SK-N-SH (cell line): ENCODE data around the gene PTCRA. TPM values are rescaled to one million over a fixed set of nuclear protein-coding genes. Genes with fewer than 3 reads are reported as not detected.

Experiments
- CTCF ChIA-PET: fragments of 300-600, 350-600 bp; formaldehyde crosslinking; extraction: SDS; loops from one replicate; lab custom pipeline; 2021; lab: Yijun Ruan, JAX
- POLR2A ChIA-PET: fragments of 350-600 bp; sonication (Branson Sonifier 250); formaldehyde crosslinking; extraction: SDS; loops from one replicate; lab custom pipeline; 2020; ENCODE audit warnings: antibody characterized with exemption, inconsistent platforms; lab: Yijun Ruan, JAX
- DNase-seq: peaks from one replicate; pipeline ENCODE4 v3.0.0; 2012
- H2AFZ ChIP-seq: fragments of 200-600 bp; sonication (generic); 2 replicates; pipeline ENCODE4 v1.8.1; 2016; ENCODE audit warnings: antibody characterized with exemption, mild to moderate bottlenecking, low read depth
- H3F3A ChIP-seq: fragments of 200-600 bp; sonication (generic); replicated peaks from 2 replicates; pipeline ENCODE3; 2016; ENCODE audit warnings: antibody characterized with exemption, mild to moderate bottlenecking; ENCODE audit not compliant: insufficient read depth
- H3K27ac ChIP-seq, 2 experiments: fragments of 200-500 bp in 1 of 2; fragments of 200-600 bp in 1 of 2; sonication (Bioruptor generic) in 1 of 2; sonication (generic), shearing (Covaris generic) in 1 of 2; 2 replicates each; pipeline versions ENCODE4 v1.5.1 to v1.6.1; 2014 to 2016; ENCODE audit warnings: low read depth in 2 of 2, inconsistent platforms in 1 of 2, low read length in 1 of 2, mild to moderate bottlenecking in 1 of 2, mixed read lengths in 1 of 2
- H3K27me3 ChIP-seq: fragments of 200-600 bp; sonication (generic), shearing (Covaris generic); 2 replicates; pipeline ENCODE4 v1.6.1; 2016; ENCODE audit warnings: mixed run types; ENCODE audit not compliant: insufficient read depth
- H3K36me3 ChIP-seq, 2 experiments: fragments of 200-500 bp in 1 of 2; fragments of 200-600 bp in 1 of 2; sonication (Bioruptor generic) in 1 of 2; sonication (generic) in 1 of 2; replicated peaks in 1 of 2; 2 replicates each; pipeline versions ENCODE3 to v1.5.1; 2014 to 2016; ENCODE audit warnings: low read length in 1 of 2, mild to moderate bottlenecking in 1 of 2; ENCODE audit not compliant: insufficient read depth in 2 of 2, control insufficient read depth in 1 of 2
- H3K4me1 ChIP-seq, 2 experiments: fragments of 200-500 bp in 1 of 2; fragments of 200-600 bp in 1 of 2; sonication (Bioruptor generic) in 1 of 2; sonication (generic), shearing (Covaris generic) in 1 of 2; 2 replicates each; pipeline versions ENCODE4 v1.5.1 to v1.6.1; 2014 to 2016; ENCODE audit warnings: low read depth in 1 of 2, low read length in 1 of 2, mixed run types in 1 of 2; ENCODE audit not compliant: insufficient read depth in 2 of 2, control insufficient read depth in 1 of 2
- H3K4me2 ChIP-seq: fragments of 200-600 bp; sonication (generic), shearing (Covaris generic); 2 replicates; pipeline ENCODE4 v1.6.1; 2017; ENCODE audit warnings: mixed run types
- H3K4me3 ChIP-seq, 2 experiments: fragments of 200-500 bp in 1 of 2; fragments of 200-600 bp in 1 of 2; sonication (Bioruptor generic) in 1 of 2; sonication (generic), shearing (Covaris generic) in 1 of 2; 2 replicates each; pipeline versions ENCODE4 v1.5.1 to v1.8.1; 2014 to 2016; ENCODE audit warnings: low read depth in 2 of 2, inconsistent platforms in 1 of 2, low read length in 1 of 2, mild to moderate bottlenecking in 1 of 2, mixed read lengths in 1 of 2, moderate library complexity in 1 of 2
- H3K79me2 ChIP-seq: fragments of 200-600 bp; sonication (generic); 2 replicates; pipeline ENCODE4 v1.8.1; 2017; ENCODE audit warnings: mild to moderate bottlenecking; ENCODE audit not compliant: insufficient read depth
- H3K9ac ChIP-seq: fragments of 200-600 bp; sonication (generic); 2 replicates; pipeline ENCODE4 v1.6.1; 2017; ENCODE audit warnings: mixed run types
- H3K9me2 ChIP-seq: fragments of 200-600 bp; sonication (generic); 2 replicates; pipeline ENCODE4 v1.6.1; 2017; ENCODE audit warnings: mixed run types
- H3K9me3 ChIP-seq: fragments of 200-600 bp; sonication (generic); 2 replicates; pipeline ENCODE4 v1.6.1; 2017; ENCODE audit warnings: mixed run types, mild to moderate bottlenecking, moderate library complexity
- H4K20me1 ChIP-seq: fragments of 200-600 bp; sonication (generic); 2 replicates; pipeline ENCODE4 v1.6.1; 2017; ENCODE audit warnings: mild to moderate bottlenecking, mixed run types; ENCODE audit not compliant: insufficient read depth
- CHD2 ChIP-seq: fragments of 150-350 bp; IDR thresholded peaks from 2 replicates; pipeline ENCODE4 v1.6.1; 2018; ENCODE audit warnings: low read length; ENCODE audit not compliant: partially characterized antibody
- ELF1 ChIP-seq: IDR thresholded peaks from 2 replicates; pipeline ENCODE4 v1.4.0; 2012
- EZH2phosphoT487 ChIP-seq: fragments of 200-600 bp; sonication (generic); IDR thresholded peaks from 2 replicates; pipeline ENCODE4 v1.6.1; 2017; ENCODE audit warnings: low read depth, mixed run types, mild to moderate bottlenecking, antibody characterized with exemption, moderate library complexity, borderline replicate concordance
- GABPA ChIP-seq: IDR thresholded peaks from 2 replicates; pipeline ENCODE4 v1.4.0; 2012; ENCODE audit warnings: low read depth, mild to moderate bottlenecking
- MEF2A ChIP-seq: IDR thresholded peaks from 2 replicates; pipeline ENCODE4 v1.4.0; 2012; ENCODE audit warnings: low read depth, borderline replicate concordance
- MXI1 ChIP-seq: IDR thresholded peaks from 2 replicates; pipeline ENCODE4 v1.6.1; 2012; ENCODE audit warnings: mild to moderate bottlenecking, low read depth, low read length, improper control_type of control experiment
- POLR2AphosphoS5 ChIP-seq: IDR thresholded peaks from 2 replicates; pipeline ENCODE4 v1.6.1; 2012; ENCODE audit warnings: low read depth, low read length
- RCOR1 ChIP-seq: fragments of 150-350 bp; IDR thresholded peaks from 2 replicates; pipeline ENCODE4 v1.6.1; 2017; ENCODE audit warnings: antibody characterized with exemption, low read length
- RFX5 ChIP-seq: IDR thresholded peaks from 2 replicates; pipeline ENCODE4 v1.6.1; 2012; ENCODE audit warnings: mild to moderate bottlenecking, improper control_type of control experiment, low read length
- SIN3A ChIP-seq: IDR thresholded peaks from 2 replicates; pipeline ENCODE4 v1.6.1; 2012; ENCODE audit warnings: low read depth, mild to moderate bottlenecking, low read length, moderate library complexity, borderline replicate concordance
- SMC3 ChIP-seq: IDR thresholded peaks from 2 replicates; pipeline ENCODE4 v1.6.1; 2012; ENCODE audit warnings: low read depth, low read length, improper control_type of control experiment
- TCF12 ChIP-seq: IDR thresholded peaks from 2 replicates; pipeline ENCODE4 v1.4.0; 2012
- TEAD4 ChIP-seq: IDR thresholded peaks from 2 replicates; pipeline ENCODE4 v1.4.0; 2012; ENCODE audit warnings: mild to moderate bottlenecking, borderline replicate concordance; ENCODE audit not compliant: insufficient read depth
- USF2 ChIP-seq: fragments of 150-350 bp; IDR thresholded peaks from 2 replicates; pipeline ENCODE4 v1.6.1; 2017; ENCODE audit warnings: antibody characterized with exemption, low read length, low read depth, borderline replicate concordance
- YY1 ChIP-seq: IDR thresholded peaks from 2 replicates; pipeline ENCODE4 v1.4.0; 2012; ENCODE audit warnings: low read depth, mild to moderate bottlenecking
- ZBTB33 ChIP-seq: IDR thresholded peaks from 2 replicates; pipeline ENCODE4 v1.4.0; 2012; ENCODE audit warnings: low read depth, borderline replicate concordance
- WGBS: methylation state at CpG from one replicate; pipeline ENCODE4 v1.1.6; 2017; ENCODE audit warnings: low lambda C conversion rate; 5-methylcytosine and 5-hydroxymethylcytosine counted together
- polyA plus RNA-seq, 3 experiments: library from polyadenylated mRNA; depleted of rRNA; stranded (reverse); fragments of >200 nt; gene quantifications; 2 replicates each; pipeline ENCODE4 v1.2.3, GENCODE V29; 2012
- TF ChIP-seq, protein P1 (sequence below): fragments of 200-600 bp; sonication (generic); IDR thresholded peaks from 2 replicates; pipeline ENCODE4 v1.6.1; 2017; ENCODE audit warnings: antibody characterized with exemption, mild to moderate bottlenecking, moderate library complexity
- TF ChIP-seq, protein P2 (sequence below): fragments of 150-350 bp; IDR thresholded peaks from 2 replicates; pipeline ENCODE4 v1.6.1; 2016; ENCODE audit warnings: mild to moderate bottlenecking, low read depth, low read length
- TF ChIP-seq, protein P3 (sequence below): IDR thresholded peaks from 2 replicates; pipeline ENCODE4; 2012
- TF ChIP-seq, protein P4 (sequence below): IDR thresholded peaks from 2 replicates; pipeline ENCODE4 v1.6.1; 2012; ENCODE audit warnings: mild to moderate bottlenecking, low read depth, low read length, moderate library complexity

The PTCRA gene
- polyA plus RNA-seq, 1 of the 3 experiments (the other 2 are of a cell fraction): not detected

GRCh38 chr6:42909835-42910234 is 6.0 kb upstream of the PTCRA start (continued):
- TF ChIP-seq TCF12: no peak
- TF ChIP-seq, protein P1, sequence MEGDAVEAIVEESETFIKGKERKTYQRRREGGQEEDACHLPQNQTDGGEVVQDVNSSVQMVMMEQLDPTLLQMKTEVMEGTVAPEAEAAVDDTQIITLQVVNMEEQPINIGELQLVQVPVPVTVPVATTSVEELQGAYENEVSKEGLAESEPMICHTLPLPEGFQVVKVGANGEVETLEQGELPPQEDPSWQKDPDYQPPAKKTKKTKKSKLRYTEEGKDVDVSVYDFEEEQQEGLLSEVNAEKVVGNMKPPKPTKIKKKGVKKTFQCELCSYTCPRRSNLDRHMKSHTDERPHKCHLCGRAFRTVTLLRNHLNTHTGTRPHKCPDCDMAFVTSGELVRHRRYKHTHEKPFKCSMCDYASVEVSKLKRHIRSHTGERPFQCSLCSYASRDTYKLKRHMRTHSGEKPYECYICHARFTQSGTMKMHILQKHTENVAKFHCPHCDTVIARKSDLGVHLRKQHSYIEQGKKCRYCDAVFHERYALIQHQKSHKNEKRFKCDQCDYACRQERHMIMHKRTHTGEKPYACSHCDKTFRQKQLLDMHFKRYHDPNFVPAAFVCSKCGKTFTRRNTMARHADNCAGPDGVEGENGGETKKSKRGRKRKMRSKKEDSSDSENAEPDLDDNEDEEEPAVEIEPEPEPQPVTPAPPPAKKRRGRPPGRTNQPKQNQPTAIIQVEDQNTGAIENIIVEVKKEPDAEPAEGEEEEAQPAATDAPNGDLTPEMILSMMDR: no peak
- TF ChIP-seq, all 33 proteins: peak for 0

DNA sequence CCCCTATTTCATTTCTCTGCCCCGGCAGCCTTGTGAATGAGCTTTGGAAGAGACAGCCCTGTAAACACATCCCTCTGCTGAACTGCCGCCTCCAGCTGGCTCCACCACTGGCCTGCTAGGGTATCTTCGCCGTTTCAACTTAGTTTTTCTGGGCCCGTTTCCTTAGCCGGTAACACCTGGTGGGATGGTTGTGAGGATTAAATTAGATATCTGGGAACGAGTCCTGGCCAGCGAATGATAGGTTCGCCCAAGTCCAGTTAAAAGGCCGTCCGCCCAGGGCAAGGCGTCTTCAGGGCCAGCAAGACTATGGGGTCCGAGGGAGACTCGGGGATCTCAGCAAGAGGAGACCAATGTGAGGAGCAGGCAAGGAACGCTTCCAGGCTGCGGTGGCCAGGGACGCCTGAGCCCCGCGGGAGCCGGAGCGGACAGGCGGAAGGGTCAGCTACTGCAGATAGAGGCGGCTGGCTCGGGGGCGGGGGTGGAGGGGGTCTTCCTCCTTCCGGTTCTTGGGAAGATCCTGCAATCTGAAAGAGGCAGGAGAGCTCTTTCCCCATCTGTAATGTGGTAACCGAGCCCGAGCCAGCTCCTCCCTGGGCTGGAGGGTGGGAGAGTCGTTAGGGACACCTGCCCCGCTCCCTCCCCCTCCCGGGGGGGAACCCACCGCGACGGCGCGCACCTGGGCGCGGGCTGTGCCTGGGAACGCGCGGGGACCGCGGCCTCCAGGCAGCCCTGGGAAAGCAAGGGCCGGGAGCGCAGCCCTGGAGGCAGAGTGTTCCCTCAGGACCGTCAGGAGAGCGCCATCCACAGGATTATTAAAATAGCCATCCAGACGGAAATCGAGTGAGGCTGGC is 4.5 kb upstream of the PTCRA start:
- WGBS: 68% methylated on average over 31 of the region's 49 CpGs
- Histone ChIP-seq H2AFZ (no peak overlapping the region), H3K4me3 (no peak overlapping the region), H3K4me2 (no peak overlapping the region), H3K9ac (no peak overlapping the region), H3K36me3 (no peaks in the 10 kb centered on the region), H4K20me1 (no peaks in the 10 kb centered on the region), H3K9me2 (no peaks in the 10 kb centered on the region), H3F3A (no peaks in the 10 kb centered on the region), H3K27me3 (no peaks in the 10 kb centered on the region), H3K79me2 (no peaks in the 10 kb centered on the region), H3K9me3 (no peaks in the 10 kb centered on the region), H3K4me1 (no peaks in the 10 kb centered on the region), H3K27ac (no peak overlapping the region)
- ChIA-PET CTCF (interaction anchor here (0.9 to 1.6 kb wide), 2 partner anchors 11 to 232 kb away, joined by 3 to 7 read pairs; no protein-coding TSS in a partner anchor), POLR2A (no interaction called here)
- peak; percentile 32 for DNase-seq
- no peak for TF ChIP-seq SMC3
- no peak for TF ChIP-seq MXI1
- TF ChIP-seq, protein P2, sequence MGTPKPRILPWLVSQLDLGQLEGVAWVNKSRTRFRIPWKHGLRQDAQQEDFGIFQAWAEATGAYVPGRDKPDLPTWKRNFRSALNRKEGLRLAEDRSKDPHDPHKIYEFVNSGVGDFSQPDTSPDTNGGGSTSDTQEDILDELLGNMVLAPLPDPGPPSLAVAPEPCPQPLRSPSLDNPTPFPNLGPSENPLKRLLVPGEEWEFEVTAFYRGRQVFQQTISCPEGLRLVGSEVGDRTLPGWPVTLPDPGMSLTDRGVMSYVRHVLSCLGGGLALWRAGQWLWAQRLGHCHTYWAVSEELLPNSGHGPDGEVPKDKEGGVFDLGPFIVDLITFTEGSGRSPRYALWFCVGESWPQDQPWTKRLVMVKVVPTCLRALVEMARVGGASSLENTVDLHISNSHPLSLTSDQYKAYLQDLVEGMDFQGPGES: no peak
- TF ChIP-seq ELF1: no peak
- no peak for TF ChIP-seq YY1
- TF ChIP-seq, protein P3, sequence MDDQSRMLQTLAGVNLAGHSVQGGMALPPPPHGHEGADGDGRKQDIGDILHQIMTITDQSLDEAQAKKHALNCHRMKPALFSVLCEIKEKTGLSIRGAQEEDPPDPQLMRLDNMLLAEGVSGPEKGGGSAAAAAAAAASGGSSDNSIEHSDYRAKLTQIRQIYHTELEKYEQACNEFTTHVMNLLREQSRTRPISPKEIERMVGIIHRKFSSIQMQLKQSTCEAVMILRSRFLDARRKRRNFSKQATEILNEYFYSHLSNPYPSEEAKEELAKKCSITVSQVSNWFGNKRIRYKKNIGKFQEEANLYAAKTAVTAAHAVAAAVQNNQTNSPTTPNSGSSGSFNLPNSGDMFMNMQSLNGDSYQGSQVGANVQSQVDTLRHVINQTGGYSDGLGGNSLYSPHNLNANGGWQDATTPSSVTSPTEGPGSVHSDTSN: no peak
- no peak for TF ChIP-seq CHD2
- TF ChIP-seq ZBTB33: no peak
- TF ChIP-seq RCOR1: no peak
- no peak for TF ChIP-seq USF2
- no peak for TF ChIP-seq TEAD4
- no peak for TF ChIP-seq MEF2A
- TF ChIP-seq GABPA: no peak
- TF ChIP-seq RFX5: no peak
- TF ChIP-seq SIN3A: no peak
- no peak for TF ChIP-seq EZH2phosphoT487
- TF ChIP-seq, protein P4, sequence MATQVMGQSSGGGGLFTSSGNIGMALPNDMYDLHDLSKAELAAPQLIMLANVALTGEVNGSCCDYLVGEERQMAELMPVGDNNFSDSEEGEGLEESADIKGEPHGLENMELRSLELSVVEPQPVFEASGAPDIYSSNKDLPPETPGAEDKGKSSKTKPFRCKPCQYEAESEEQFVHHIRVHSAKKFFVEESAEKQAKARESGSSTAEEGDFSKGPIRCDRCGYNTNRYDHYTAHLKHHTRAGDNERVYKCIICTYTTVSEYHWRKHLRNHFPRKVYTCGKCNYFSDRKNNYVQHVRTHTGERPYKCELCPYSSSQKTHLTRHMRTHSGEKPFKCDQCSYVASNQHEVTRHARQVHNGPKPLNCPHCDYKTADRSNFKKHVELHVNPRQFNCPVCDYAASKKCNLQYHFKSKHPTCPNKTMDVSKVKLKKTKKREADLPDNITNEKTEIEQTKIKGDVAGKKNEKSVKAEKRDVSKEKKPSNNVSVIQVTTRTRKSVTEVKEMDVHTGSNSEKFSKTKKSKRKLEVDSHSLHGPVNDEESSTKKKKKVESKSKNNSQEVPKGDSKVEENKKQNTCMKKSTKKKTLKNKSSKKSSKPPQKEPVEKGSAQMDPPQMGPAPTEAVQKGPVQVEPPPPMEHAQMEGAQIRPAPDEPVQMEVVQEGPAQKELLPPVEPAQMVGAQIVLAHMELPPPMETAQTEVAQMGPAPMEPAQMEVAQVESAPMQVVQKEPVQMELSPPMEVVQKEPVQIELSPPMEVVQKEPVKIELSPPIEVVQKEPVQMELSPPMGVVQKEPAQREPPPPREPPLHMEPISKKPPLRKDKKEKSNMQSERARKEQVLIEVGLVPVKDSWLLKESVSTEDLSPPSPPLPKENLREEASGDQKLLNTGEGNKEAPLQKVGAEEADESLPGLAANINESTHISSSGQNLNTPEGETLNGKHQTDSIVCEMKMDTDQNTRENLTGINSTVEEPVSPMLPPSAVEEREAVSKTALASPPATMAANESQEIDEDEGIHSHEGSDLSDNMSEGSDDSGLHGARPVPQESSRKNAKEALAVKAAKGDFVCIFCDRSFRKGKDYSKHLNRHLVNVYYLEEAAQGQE: no peak
- no peak for TF ChIP-seq POLR2AphosphoS5
